HL-60 (cell line): ENCODE data around the gene KLHL26.
"Not testable (repeated sequence)": the region's sequence is repeated elsewhere in the genome, so short reads cannot be mapped to it uniquely, and the experiment has no call there.

Experiments
- SPI1 ChIP-seq: IDR thresholded peaks from 2 replicates; pipeline ENCODE4 v1.6.1; 2012; ENCODE audit warnings: low read depth, mild to moderate bottlenecking, borderline replicate concordance
- TF ChIP-seq, protein P1 (sequence below): IDR thresholded peaks from one replicate; pipeline ENCODE4 v1.5.1; 2011; ENCODE audit warnings: low read length, control low read depth, inconsistent platforms; ENCODE audit not compliant: insufficient read depth
- TF ChIP-seq, protein P2 (sequence below): IDR thresholded peaks from 2 replicates; pipeline ENCODE4 v1.6.1; 2012; ENCODE audit warnings: low read depth; ENCODE audit not compliant: insufficient replicate concordance

DNA sequence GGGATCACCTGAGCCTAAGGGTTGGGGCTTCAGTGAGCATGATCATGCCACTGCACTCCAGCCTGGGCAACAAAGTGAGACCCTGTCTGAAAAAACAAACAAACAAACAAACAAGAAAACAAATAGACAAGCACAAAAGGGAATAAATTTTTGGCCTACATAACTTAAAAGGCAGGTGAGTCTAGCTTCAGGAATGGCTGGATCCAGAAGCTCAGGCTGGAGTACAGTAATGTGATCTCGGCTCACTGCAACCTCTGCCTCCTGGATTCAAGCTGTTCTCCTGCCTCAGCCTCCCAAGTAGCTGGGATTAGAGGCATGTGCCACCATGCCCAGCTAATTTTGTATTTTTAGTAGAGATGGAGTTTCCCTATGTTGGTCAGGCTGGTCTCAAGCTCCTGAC is 43.3 kb downstream of the KLHL26 start:
- TF ChIP-seq, protein P1, sequence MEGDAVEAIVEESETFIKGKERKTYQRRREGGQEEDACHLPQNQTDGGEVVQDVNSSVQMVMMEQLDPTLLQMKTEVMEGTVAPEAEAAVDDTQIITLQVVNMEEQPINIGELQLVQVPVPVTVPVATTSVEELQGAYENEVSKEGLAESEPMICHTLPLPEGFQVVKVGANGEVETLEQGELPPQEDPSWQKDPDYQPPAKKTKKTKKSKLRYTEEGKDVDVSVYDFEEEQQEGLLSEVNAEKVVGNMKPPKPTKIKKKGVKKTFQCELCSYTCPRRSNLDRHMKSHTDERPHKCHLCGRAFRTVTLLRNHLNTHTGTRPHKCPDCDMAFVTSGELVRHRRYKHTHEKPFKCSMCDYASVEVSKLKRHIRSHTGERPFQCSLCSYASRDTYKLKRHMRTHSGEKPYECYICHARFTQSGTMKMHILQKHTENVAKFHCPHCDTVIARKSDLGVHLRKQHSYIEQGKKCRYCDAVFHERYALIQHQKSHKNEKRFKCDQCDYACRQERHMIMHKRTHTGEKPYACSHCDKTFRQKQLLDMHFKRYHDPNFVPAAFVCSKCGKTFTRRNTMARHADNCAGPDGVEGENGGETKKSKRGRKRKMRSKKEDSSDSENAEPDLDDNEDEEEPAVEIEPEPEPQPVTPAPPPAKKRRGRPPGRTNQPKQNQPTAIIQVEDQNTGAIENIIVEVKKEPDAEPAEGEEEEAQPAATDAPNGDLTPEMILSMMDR, result not testable (repeated sequence)
- TF ChIP-seq, protein P2, sequence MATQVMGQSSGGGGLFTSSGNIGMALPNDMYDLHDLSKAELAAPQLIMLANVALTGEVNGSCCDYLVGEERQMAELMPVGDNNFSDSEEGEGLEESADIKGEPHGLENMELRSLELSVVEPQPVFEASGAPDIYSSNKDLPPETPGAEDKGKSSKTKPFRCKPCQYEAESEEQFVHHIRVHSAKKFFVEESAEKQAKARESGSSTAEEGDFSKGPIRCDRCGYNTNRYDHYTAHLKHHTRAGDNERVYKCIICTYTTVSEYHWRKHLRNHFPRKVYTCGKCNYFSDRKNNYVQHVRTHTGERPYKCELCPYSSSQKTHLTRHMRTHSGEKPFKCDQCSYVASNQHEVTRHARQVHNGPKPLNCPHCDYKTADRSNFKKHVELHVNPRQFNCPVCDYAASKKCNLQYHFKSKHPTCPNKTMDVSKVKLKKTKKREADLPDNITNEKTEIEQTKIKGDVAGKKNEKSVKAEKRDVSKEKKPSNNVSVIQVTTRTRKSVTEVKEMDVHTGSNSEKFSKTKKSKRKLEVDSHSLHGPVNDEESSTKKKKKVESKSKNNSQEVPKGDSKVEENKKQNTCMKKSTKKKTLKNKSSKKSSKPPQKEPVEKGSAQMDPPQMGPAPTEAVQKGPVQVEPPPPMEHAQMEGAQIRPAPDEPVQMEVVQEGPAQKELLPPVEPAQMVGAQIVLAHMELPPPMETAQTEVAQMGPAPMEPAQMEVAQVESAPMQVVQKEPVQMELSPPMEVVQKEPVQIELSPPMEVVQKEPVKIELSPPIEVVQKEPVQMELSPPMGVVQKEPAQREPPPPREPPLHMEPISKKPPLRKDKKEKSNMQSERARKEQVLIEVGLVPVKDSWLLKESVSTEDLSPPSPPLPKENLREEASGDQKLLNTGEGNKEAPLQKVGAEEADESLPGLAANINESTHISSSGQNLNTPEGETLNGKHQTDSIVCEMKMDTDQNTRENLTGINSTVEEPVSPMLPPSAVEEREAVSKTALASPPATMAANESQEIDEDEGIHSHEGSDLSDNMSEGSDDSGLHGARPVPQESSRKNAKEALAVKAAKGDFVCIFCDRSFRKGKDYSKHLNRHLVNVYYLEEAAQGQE, result not testable (repeated sequence)
- not testable (repeated sequence) for TF ChIP-seq SPI1
